ENCODE measurements around the gene HEATR1.

Gene HEATR1

GRCh38 chr1:236545621-236546169 is 58.6 kb downstream of the HEATR1 start:
- H3K36me3 ChIP-seq (ENCODE audit: control insufficient read depth in 2 of 2, insufficient read depth in 2 of 2, low read length in 2 of 2), result peaks cover 72 to 86% of the 10 kb centered on the region in 2 donors

GRCh38 chr1:236543065-236543669 is 61.1 kb downstream of the HEATR1 start:
- Histone ChIP-seq H3K27me3 (ENCODE audit: control insufficient read depth in 2 of 2, insufficient read depth in 2 of 2, low read length in 2 of 2) (no peaks in the 10 kb centered on the region), H3K4me1 (ENCODE audit: control insufficient read depth in 2 of 2, insufficient read depth in 2 of 2, low read length in 2 of 2) (no peaks in the 10 kb centered on the region), H3K36me3 (ENCODE audit: control insufficient read depth in 2 of 2, insufficient read depth in 2 of 2, low read length in 2 of 2) (peaks cover 63 to 82% of the 10 kb centered on the region in 2 donors), H3K9me3 (ENCODE audit: control insufficient read depth in 2 of 2, low read length in 2 of 2) (no peaks in the 10 kb centered on the region), H3K27ac (ENCODE audit: low read depth in 2 of 2, low read length in 2 of 2) (no peak overlapping the region), H3K4me3 (ENCODE audit: low read length in 2 of 2) (no peak overlapping the region), H3K9ac (ENCODE audit: low read depth in 1 of 2, low read length in 2 of 2) (no peak overlapping the region)

More at GRCh38 chr1:236545621-236546169, 58.6 kb downstream of the HEATR1 start:
- no peaks in the 10 kb centered on the region for H3K4me1 ChIP-seq (ENCODE audit: control insufficient read depth in 2 of 2, insufficient read depth in 2 of 2, low read length in 2 of 2)
- H3K27me3 ChIP-seq (ENCODE audit: control insufficient read depth in 2 of 2, insufficient read depth in 2 of 2, low read length in 2 of 2), result no peaks in the 10 kb centered on the region
- no peak overlapping the region for H3K27ac ChIP-seq (ENCODE audit: low read depth in 2 of 2, low read length in 2 of 2)
- H3K9me3 ChIP-seq (ENCODE audit: control insufficient read depth in 2 of 2, low read length in 2 of 2), result no peaks in the 10 kb centered on the region
- no peak overlapping the region for H3K9ac ChIP-seq (ENCODE audit: low read depth in 1 of 2, low read length in 2 of 2)
- H3K4me3 ChIP-seq (ENCODE audit: low read length in 2 of 2), result no peak overlapping the region

- peaks cover 54 to 73% of the 10 kb centered on the region in 2 donors for H3K36me3 ChIP-seq (ENCODE audit: control insufficient read depth in 2 of 2, insufficient read depth in 2 of 2, low read length in 2 of 2)
- no peak overlapping the region for H3K27ac ChIP-seq (ENCODE audit: low read depth in 2 of 2, low read length in 2 of 2)
- H3K4me3 ChIP-seq (ENCODE audit: low read length in 2 of 2), result no peak overlapping the region
- H3K4me1 ChIP-seq (ENCODE audit: control insufficient read depth in 2 of 2, insufficient read depth in 2 of 2, low read length in 2 of 2), result no peaks in the 10 kb centered on the region
- no peaks in the 10 kb centered on the region for H3K27me3 ChIP-seq (ENCODE audit: control insufficient read depth in 2 of 2, insufficient read depth in 2 of 2, low read length in 2 of 2)
- H3K9ac ChIP-seq (ENCODE audit: low read depth in 1 of 2, low read length in 2 of 2), result no peak overlapping the region
- H3K9me3 ChIP-seq (ENCODE audit: control insufficient read depth in 2 of 2, low read length in 2 of 2), result no peaks in the 10 kb centered on the region
Measured at GRCh38 chr1:236541710-236542109, 62.6 kb downstream of the HEATR1 start.

- Histone ChIP-seq H3K4me1 (ENCODE audit: control insufficient read depth in 2 of 2, insufficient read depth in 2 of 2, low read length in 2 of 2) (no peaks in the 10 kb centered on the region), H3K9me3 (ENCODE audit: control insufficient read depth in 2 of 2, low read length in 2 of 2) (no peaks in the 10 kb centered on the region), H3K9ac (ENCODE audit: low read depth in 1 of 2, low read length in 2 of 2) (no peak overlapping the region), H3K27me3 (ENCODE audit: control insufficient read depth in 2 of 2, insufficient read depth in 2 of 2, low read length in 2 of 2) (no peaks in the 10 kb centered on the region), H3K36me3 (ENCODE audit: control insufficient read depth in 2 of 2, insufficient read depth in 2 of 2, low read length in 2 of 2) (peaks cover 49 to 74% of the 10 kb centered on the region in 2 donors), H3K27ac (ENCODE audit: low read depth in 2 of 2, low read length in 2 of 2) (peak overlapping the region in 1 of 2 donors; percentile 3), H3K4me3 (ENCODE audit: low read length in 2 of 2) (no peak overlapping the region)
Measured at GRCh38 chr1:236540813-236541465, 63.4 kb downstream of the HEATR1 start.

GRCh38 chr1:236536540-236536939 is 67.8 kb downstream of the HEATR1 start:
- Histone ChIP-seq H3K27ac (ENCODE audit: low read depth in 2 of 2, low read length in 2 of 2) (no peak overlapping the region), H3K4me1 (ENCODE audit: control insufficient read depth in 2 of 2, insufficient read depth in 2 of 2, low read length in 2 of 2) (peaks cover 0 to 6% of the 10 kb centered on the region in 2 donors), H3K9ac (ENCODE audit: low read depth in 1 of 2, low read length in 2 of 2) (no peak overlapping the region), H3K9me3 (ENCODE audit: control insufficient read depth in 2 of 2, low read length in 2 of 2) (no peaks in the 10 kb centered on the region), H3K4me3 (ENCODE audit: low read length in 2 of 2) (no peak overlapping the region), H3K27me3 (ENCODE audit: control insufficient read depth in 2 of 2, insufficient read depth in 2 of 2, low read length in 2 of 2) (no peaks in the 10 kb centered on the region), H3K36me3 (ENCODE audit: control insufficient read depth in 2 of 2, insufficient read depth in 2 of 2, low read length in 2 of 2) (peaks cover 21 to 50% of the 10 kb centered on the region in 2 donors)

GRCh38 chr1:236535662-236536161 is 68.6 kb downstream of the HEATR1 start:
- Histone ChIP-seq H3K4me1 (ENCODE audit: control insufficient read depth in 2 of 2, insufficient read depth in 2 of 2, low read length in 2 of 2) (peaks cover 0 to 8% of the 10 kb centered on the region in 2 donors), H3K27me3 (ENCODE audit: control insufficient read depth in 2 of 2, insufficient read depth in 2 of 2, low read length in 2 of 2) (no peaks in the 10 kb centered on the region), H3K27ac (ENCODE audit: low read depth in 2 of 2, low read length in 2 of 2) (no peak overlapping the region), H3K9me3 (ENCODE audit: control insufficient read depth in 2 of 2, low read length in 2 of 2) (no peaks in the 10 kb centered on the region), H3K36me3 (ENCODE audit: control insufficient read depth in 2 of 2, insufficient read depth in 2 of 2, low read length in 2 of 2) (peaks cover 20 to 45% of the 10 kb centered on the region in 2 donors), H3K9ac (ENCODE audit: low read depth in 1 of 2, low read length in 2 of 2) (no peak overlapping the region), H3K4me3 (ENCODE audit: low read length in 2 of 2) (no peak overlapping the region)

- no peak overlapping the region for H3K4me3 ChIP-seq (ENCODE audit: low read length in 2 of 2)
- H3K9me3 ChIP-seq (ENCODE audit: control insufficient read depth in 2 of 2, low read length in 2 of 2), result no peaks in the 10 kb centered on the region
- no peaks in the 10 kb centered on the region for H3K27me3 ChIP-seq (ENCODE audit: control insufficient read depth in 2 of 2, insufficient read depth in 2 of 2, low read length in 2 of 2)
- no peak overlapping the region for H3K9ac ChIP-seq (ENCODE audit: low read depth in 1 of 2, low read length in 2 of 2)
- H3K4me1 ChIP-seq (ENCODE audit: control insufficient read depth in 2 of 2, insufficient read depth in 2 of 2, low read length in 2 of 2), result peaks cover 0 to 8% of the 10 kb centered on the region in 2 donors
- peaks cover 17 to 44% of the 10 kb centered on the region in 2 donors for H3K36me3 ChIP-seq (ENCODE audit: control insufficient read depth in 2 of 2, insufficient read depth in 2 of 2, low read length in 2 of 2)
- H3K27ac ChIP-seq (ENCODE audit: low read depth in 2 of 2, low read length in 2 of 2), result no peak overlapping the region
Measured at GRCh38 chr1:236535190-236535589, 69.1 kb downstream of the HEATR1 start.

GRCh38 chr1:236534151-236534651 is 70.1 kb downstream of the HEATR1 start:
- peaks cover 13 to 34% of the 10 kb centered on the region in 2 donors for H3K36me3 ChIP-seq (ENCODE audit: control insufficient read depth in 2 of 2, insufficient read depth in 2 of 2, low read length in 2 of 2)
- H3K9me3 ChIP-seq (ENCODE audit: control insufficient read depth in 2 of 2, low read length in 2 of 2), result no peaks in the 10 kb centered on the region
- no peak overlapping the region for H3K27ac ChIP-seq (ENCODE audit: low read depth in 2 of 2, low read length in 2 of 2)
- peaks cover 0 to 8% of the 10 kb centered on the region in 2 donors for H3K4me1 ChIP-seq (ENCODE audit: control insufficient read depth in 2 of 2, insufficient read depth in 2 of 2, low read length in 2 of 2)
- H3K9ac ChIP-seq (ENCODE audit: low read depth in 1 of 2, low read length in 2 of 2), result no peak overlapping the region
- H3K27me3 ChIP-seq (ENCODE audit: control insufficient read depth in 2 of 2, insufficient read depth in 2 of 2, low read length in 2 of 2), result no peaks in the 10 kb centered on the region
- H3K4me3 ChIP-seq (ENCODE audit: low read length in 2 of 2), result no peak overlapping the region

- peaks cover 2 to 24% of the 10 kb centered on the region in 2 donors for H3K36me3 ChIP-seq (ENCODE audit: control insufficient read depth in 2 of 2, insufficient read depth in 2 of 2, low read length in 2 of 2)
Measured at GRCh38 chr1:236532850-236533249, 71.5 kb downstream of the HEATR1 start.

GRCh38 chr1:236530959-236531358 is 73.4 kb downstream of the HEATR1 start:
- Histone ChIP-seq H3K27me3 (ENCODE audit: control insufficient read depth in 2 of 2, insufficient read depth in 2 of 2, low read length in 2 of 2) (no peaks in the 10 kb centered on the region), H3K4me3 (ENCODE audit: low read length in 2 of 2) (no peak overlapping the region), H3K27ac (ENCODE audit: low read depth in 2 of 2, low read length in 2 of 2) (no peak overlapping the region), H3K9ac (ENCODE audit: low read depth in 1 of 2, low read length in 2 of 2) (no peak overlapping the region), H3K36me3 (ENCODE audit: control insufficient read depth in 2 of 2, insufficient read depth in 2 of 2, low read length in 2 of 2) (peaks cover 14 to 24% of the 10 kb centered on the region in 2 donors), H3K4me1 (ENCODE audit: control insufficient read depth in 2 of 2, insufficient read depth in 2 of 2, low read length in 2 of 2) (peaks cover 0 to 8% of the 10 kb centered on the region in 2 donors), H3K9me3 (ENCODE audit: control insufficient read depth in 2 of 2, low read length in 2 of 2) (no peaks in the 10 kb centered on the region)

More at GRCh38 chr1:236532850-236533249, 71.5 kb downstream of the HEATR1 start:
- Histone ChIP-seq H3K27ac (ENCODE audit: low read depth in 2 of 2, low read length in 2 of 2) (no peak overlapping the region), H3K4me3 (ENCODE audit: low read length in 2 of 2) (no peak overlapping the region), H3K27me3 (ENCODE audit: control insufficient read depth in 2 of 2, insufficient read depth in 2 of 2, low read length in 2 of 2) (no peaks in the 10 kb centered on the region), H3K9ac (ENCODE audit: low read depth in 1 of 2, low read length in 2 of 2) (no peak overlapping the region), H3K4me1 (ENCODE audit: control insufficient read depth in 2 of 2, insufficient read depth in 2 of 2, low read length in 2 of 2) (peaks cover 0 to 8% of the 10 kb centered on the region in 2 donors), H3K9me3 (ENCODE audit: control insufficient read depth in 2 of 2, low read length in 2 of 2) (no peaks in the 10 kb centered on the region)

All from mucosa of rectum (tissue), 2 donors.